Activated naive CD8-positive, alpha-beta T cell treated with anti-CD3 and anti-CD28 coated beads for 36 hours (primary cell): ENCODE data around the gene PRADC1. TPM values are rescaled to one million over a fixed set of nuclear protein-coding genes. Genes with fewer than 3 reads are reported as not detected.
"Not testable (repeated sequence)": the region's sequence is repeated elsewhere in the genome, so short reads cannot be mapped to it uniquely, and the experiment has no call there.

Source experiments
- DNase-seq: peaks from one replicate; pipeline ENCODE4 v3.0.0; 2021
- H3K27ac Mint-ChIP-seq: one replicate; pipeline ENCODE4 v1.8.0; 2022; ENCODE audit warnings: mild to moderate bottlenecking, moderate library complexity, mixed read lengths
- H3K27me3 Mint-ChIP-seq: one replicate; pipeline ENCODE4 v1.8.0; 2022; ENCODE audit warnings: mild to moderate bottlenecking, mixed read lengths
- H3K36me3 Mint-ChIP-seq: one replicate; pipeline ENCODE4 v1.8.0; 2021; ENCODE audit warnings: mild to moderate bottlenecking, mixed read lengths
- H3K4me1 Mint-ChIP-seq: one replicate; pipeline ENCODE4 v1.8.0; 2021; ENCODE audit warnings: mixed read lengths
- H3K4me3 Mint-ChIP-seq: one replicate; pipeline ENCODE4 v1.8.0; 2022; ENCODE audit warnings: mild to moderate bottlenecking, moderate library complexity, mixed read lengths
- H3K9me3 Mint-ChIP-seq: one replicate; pipeline ENCODE4 v1.8.0; 2022; ENCODE audit warnings: mixed read lengths
- total RNA-seq, 2 experiments: library from RNA; stranded (reverse); gene quantifications; one replicate each; pipeline ENCODE4 v1.2.3, GENCODE V29; 2021

PRADC1 gene
- total RNA-seq, 2 experiments from 2014 or later = 19.6 to 20.9 TPM

- not testable (repeated sequence) for DNase-seq, H3K27me3 Mint-ChIP-seq, H3K27ac Mint-ChIP-seq
These were observed 29.8 kb upstream of the PRADC1 start for GRCh38 chr2:73262691-73263429.

GRCh38 chr2:73262108-73262651 is 29.1 kb upstream of the PRADC1 start:
- no peak for DNase-seq
- H3K4me1 Mint-ChIP-seq = peaks cover 3% of the 10 kb centered on the region
- H3K27me3 Mint-ChIP-seq = no peaks in the 10 kb centered on the region
- H3K9me3 Mint-ChIP-seq = no peaks in the 10 kb centered on the region
- no peak overlapping the region for H3K27ac Mint-ChIP-seq
- H3K36me3 Mint-ChIP-seq = peaks cover 13% of the 10 kb centered on the region
- H3K4me3 Mint-ChIP-seq = no peak overlapping the region

More at GRCh38 chr2:73262691-73263429, 29.8 kb upstream of the PRADC1 start:
- not testable (repeated sequence) for H3K4me1 Mint-ChIP-seq, H3K4me3 Mint-ChIP-seq, H3K9me3 Mint-ChIP-seq
- peaks cover 14% of the 10 kb centered on the region for H3K36me3 Mint-ChIP-seq

DNA sequence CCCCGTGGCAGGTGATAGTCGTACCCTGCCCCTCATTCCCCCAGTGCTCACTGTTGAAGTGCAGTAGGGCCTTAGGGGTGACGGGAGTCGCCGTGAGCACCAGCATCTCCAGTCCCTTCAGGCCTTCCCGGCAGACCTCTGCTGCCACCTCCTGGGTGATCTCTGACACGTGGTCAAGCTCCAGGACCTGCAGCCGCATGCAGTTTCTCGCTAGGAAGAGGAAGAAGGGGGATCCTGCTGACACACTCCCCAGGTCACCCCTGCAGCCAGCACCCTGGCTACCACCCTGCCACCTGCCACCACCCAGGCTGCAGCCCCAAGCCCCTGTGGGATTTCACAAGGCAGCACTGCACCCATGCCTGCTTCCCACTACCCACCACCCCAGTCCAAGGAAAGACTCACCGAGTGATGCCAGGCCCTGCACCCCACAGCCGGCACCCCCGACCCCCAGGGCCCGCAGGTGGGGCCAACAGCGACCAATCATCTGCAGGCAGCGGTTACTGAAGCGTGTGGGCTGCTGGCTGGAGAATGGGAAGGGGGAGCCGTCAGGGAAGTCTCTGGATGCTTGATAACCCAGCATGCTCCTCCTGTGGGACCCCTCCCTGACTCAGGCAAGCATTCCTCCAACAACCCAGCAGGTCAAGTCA is 27.4 kb upstream of the PRADC1 start:
- Mint-ChIP-seq H3K9me3 (no peaks in the 10 kb centered on the region), H3K4me1 (no peaks in the 10 kb centered on the region), H3K36me3 (peaks cover 9% of the 10 kb centered on the region), H3K27ac (no peak overlapping the region), H3K27me3 (no peaks in the 10 kb centered on the region), H3K4me3 (no peak overlapping the region)
- no peak for DNase-seq

- DNase-seq = no peak
- Mint-ChIP-seq H3K4me3 (no peak overlapping the region), H3K36me3 (peaks cover 9% of the 10 kb centered on the region)
These were observed 26.8 kb upstream of the PRADC1 start for GRCh38 chr2:73259704-73260337.

GRCh38 chr2:73259276-73259675 is 26.2 kb upstream of the PRADC1 start:
- peaks cover 10% of the 10 kb centered on the region for H3K36me3 Mint-ChIP-seq
- no peaks in the 10 kb centered on the region for H3K27me3 Mint-ChIP-seq
- H3K27ac Mint-ChIP-seq = no peak overlapping the region

More at GRCh38 chr2:73259704-73260337, 26.8 kb upstream of the PRADC1 start:
- Mint-ChIP-seq H3K27me3 (no peaks in the 10 kb centered on the region), H3K27ac (no peak overlapping the region), H3K4me1 (no peaks in the 10 kb centered on the region), H3K9me3 (no peaks in the 10 kb centered on the region)

GRCh38 chr2:73258913-73259215 is 25.8 kb upstream of the PRADC1 start:
- Mint-ChIP-seq H3K9me3 (no peaks in the 10 kb centered on the region), H3K27me3 (no peaks in the 10 kb centered on the region), H3K4me1 (no peaks in the 10 kb centered on the region), H3K27ac (no peak overlapping the region), H3K36me3 (peaks cover 7% of the 10 kb centered on the region), H3K4me3 (no peak overlapping the region)
- DNase-seq = no peak

More at GRCh38 chr2:73259276-73259675, 26.2 kb upstream of the PRADC1 start:
- DNase-seq = no peak
- Mint-ChIP-seq H3K4me1 (no peaks in the 10 kb centered on the region), H3K9me3 (no peaks in the 10 kb centered on the region), H3K4me3 (no peak overlapping the region)

GRCh38 chr2:73258186-73258912 is 25.3 kb upstream of the PRADC1 start:
- Mint-ChIP-seq H3K36me3 (peaks cover 7% of the 10 kb centered on the region), H3K9me3 (no peaks in the 10 kb centered on the region), H3K4me3 (no peak overlapping the region), H3K27ac (no peak overlapping the region), H3K4me1 (no peaks in the 10 kb centered on the region), H3K27me3 (no peaks in the 10 kb centered on the region)
- DNase-seq = no peak

- H3K27ac Mint-ChIP-seq = no peak overlapping the region
- no peak overlapping the region for H3K4me3 Mint-ChIP-seq
- no peaks in the 10 kb centered on the region for H3K4me1 Mint-ChIP-seq
These were observed 24.5 kb upstream of the PRADC1 start for GRCh38 chr2:73257425-73258125.

DNA sequence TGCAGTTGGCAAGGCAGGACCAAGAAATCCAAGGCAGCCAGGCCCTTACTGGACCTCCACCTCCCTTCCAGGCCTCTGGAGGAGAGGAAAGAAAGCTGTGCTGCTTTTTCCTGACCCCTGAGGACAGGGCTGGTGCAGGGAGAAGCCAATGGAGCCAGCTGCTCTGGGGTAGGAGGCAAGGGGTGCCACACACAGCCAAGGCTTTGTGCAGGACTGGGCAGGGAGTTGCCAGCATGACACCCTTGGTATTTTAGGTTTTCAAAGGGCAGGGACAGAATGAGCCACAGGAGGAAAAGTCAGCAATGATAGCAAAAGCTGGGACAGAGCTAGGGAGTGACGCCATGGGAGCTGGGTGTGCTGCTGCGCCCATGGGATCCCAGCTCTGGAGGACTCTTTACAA is 24.0 kb upstream of the PRADC1 start:
- H3K4me1 Mint-ChIP-seq = peaks cover 2% of the 10 kb centered on the region
- no peak for DNase-seq
- peaks cover 9% of the 10 kb centered on the region for H3K36me3 Mint-ChIP-seq
- H3K4me3 Mint-ChIP-seq = no peak overlapping the region
- no peak overlapping the region for H3K27ac Mint-ChIP-seq
- H3K27me3 Mint-ChIP-seq = no peaks in the 10 kb centered on the region
- no peaks in the 10 kb centered on the region for H3K9me3 Mint-ChIP-seq

More at GRCh38 chr2:73257425-73258125, 24.5 kb upstream of the PRADC1 start:
- Mint-ChIP-seq H3K36me3 (peaks cover 9% of the 10 kb centered on the region), H3K9me3 (no peaks in the 10 kb centered on the region), H3K27me3 (no peaks in the 10 kb centered on the region)
- DNase-seq = no peak

DNA sequence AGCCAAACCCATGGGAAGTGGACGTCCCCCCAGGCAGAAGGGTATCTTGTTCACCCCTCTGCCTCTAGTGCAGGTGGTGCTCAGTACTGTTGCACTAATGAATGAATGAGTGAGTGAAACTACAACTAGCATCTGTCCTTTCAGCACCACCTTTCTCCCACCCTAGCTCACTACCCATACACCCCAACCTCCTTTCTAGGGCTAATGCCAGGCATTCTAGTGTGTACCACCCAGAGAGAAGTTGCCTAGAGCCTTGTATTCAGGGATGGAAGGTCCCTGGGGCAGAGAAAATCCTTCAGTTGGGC is 23.5 kb upstream of the PRADC1 start:
- no peak for DNase-seq
- Mint-ChIP-seq H3K36me3 (peaks cover 9% of the 10 kb centered on the region), H3K4me1 (peaks cover 3% of the 10 kb centered on the region), H3K9me3 (no peaks in the 10 kb centered on the region), H3K27me3 (no peaks in the 10 kb centered on the region), H3K27ac (no peak overlapping the region), H3K4me3 (no peak overlapping the region)

- peaks cover 10% of the 10 kb centered on the region for H3K36me3 Mint-ChIP-seq
- peaks cover 3% of the 10 kb centered on the region for H3K4me1 Mint-ChIP-seq
- H3K27me3 Mint-ChIP-seq = no peaks in the 10 kb centered on the region
- H3K27ac Mint-ChIP-seq = no peak overlapping the region
- DNase-seq = no peak
- H3K9me3 Mint-ChIP-seq = no peaks in the 10 kb centered on the region
- no peak overlapping the region for H3K4me3 Mint-ChIP-seq
These were observed 23.0 kb upstream of the PRADC1 start for GRCh38 chr2:73255907-73256617.

DNA sequence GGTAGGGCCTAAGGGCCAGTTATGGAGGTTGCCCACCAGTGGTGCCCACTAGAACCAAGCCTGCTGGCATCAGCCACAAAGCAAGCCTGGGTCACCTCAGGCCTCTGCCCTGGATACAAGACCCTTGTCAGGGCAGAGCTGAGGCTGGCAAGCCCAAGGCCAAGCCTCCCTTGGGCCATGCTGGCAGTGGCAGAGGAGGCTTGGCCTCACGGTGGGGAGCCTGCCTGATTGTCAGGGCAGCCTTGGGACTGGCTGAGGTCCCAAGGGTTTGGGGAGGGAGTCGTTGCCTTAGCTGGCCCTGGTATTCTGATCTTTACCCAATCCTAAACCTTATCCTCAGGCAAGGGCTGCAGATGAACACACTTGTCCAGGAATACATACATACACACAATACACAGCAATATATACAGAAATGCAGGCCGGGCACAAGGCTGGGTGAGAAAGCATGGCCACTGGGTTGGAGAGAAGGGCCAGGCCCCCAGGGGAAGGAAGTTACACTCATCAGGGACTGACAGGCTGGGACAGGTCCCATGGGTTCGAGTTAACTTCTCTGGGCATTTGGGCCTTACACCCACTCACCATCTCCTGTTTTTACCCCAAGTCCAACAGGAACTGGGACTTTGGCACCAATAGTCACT is 22.1 kb upstream of the PRADC1 start:
- no peak overlapping the region for H3K4me3 Mint-ChIP-seq
- H3K27me3 Mint-ChIP-seq = no peaks in the 10 kb centered on the region
- H3K36me3 Mint-ChIP-seq = peaks cover 17% of the 10 kb centered on the region
- H3K27ac Mint-ChIP-seq = peak overlapping the region; percentile 12
- H3K9me3 Mint-ChIP-seq = no peaks in the 10 kb centered on the region
- no peak for DNase-seq
- H3K4me1 Mint-ChIP-seq = peaks cover 3% of the 10 kb centered on the region

GRCh38 chr2:73254343-73255006 is 21.4 kb upstream of the PRADC1 start:
- H3K4me1 Mint-ChIP-seq = peaks cover 3% of the 10 kb centered on the region
- H3K36me3 Mint-ChIP-seq = peaks cover 22% of the 10 kb centered on the region
- DNase-seq = no peak
- no peaks in the 10 kb centered on the region for H3K27me3 Mint-ChIP-seq
- H3K27ac Mint-ChIP-seq = peak overlapping the region; percentile 29
- no peaks in the 10 kb centered on the region for H3K9me3 Mint-ChIP-seq
- H3K4me3 Mint-ChIP-seq = no peak overlapping the region
